Activated naive CD8-positive, alpha-beta T cell (primary cell): Measurements from ENCODE around the gene EFHD1.

Source experiments
- H3K27ac Mint-ChIP-seq: one replicate; pipeline ENCODE4 v1.8.0; 2021; ENCODE audit warnings: mixed read lengths
- H3K27me3 Mint-ChIP-seq: one replicate; pipeline ENCODE4 v1.8.0; 2021; ENCODE audit warnings: mixed read lengths
- H3K36me3 Mint-ChIP-seq: one replicate; pipeline ENCODE4 v1.8.0; 2021; ENCODE audit warnings: mixed read lengths
- H3K4me1 Mint-ChIP-seq: one replicate; pipeline ENCODE4 v1.8.0; 2021; ENCODE audit warnings: low read depth, mixed read lengths
- H3K4me3 Mint-ChIP-seq: one replicate; pipeline ENCODE4 v1.8.0; 2021; ENCODE audit warnings: mild to moderate bottlenecking, mixed read lengths
- H3K9me3 Mint-ChIP-seq: one replicate; pipeline ENCODE4 v1.8.0; 2021; ENCODE audit warnings: low read depth, mixed read lengths

The EFHD1 gene, protein sequence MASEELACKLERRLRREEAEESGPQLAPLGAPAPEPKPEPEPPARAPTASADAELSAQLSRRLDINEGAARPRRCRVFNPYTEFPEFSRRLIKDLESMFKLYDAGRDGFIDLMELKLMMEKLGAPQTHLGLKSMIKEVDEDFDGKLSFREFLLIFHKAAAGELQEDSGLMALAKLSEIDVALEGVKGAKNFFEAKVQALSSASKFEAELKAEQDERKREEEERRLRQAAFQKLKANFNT

DNA sequence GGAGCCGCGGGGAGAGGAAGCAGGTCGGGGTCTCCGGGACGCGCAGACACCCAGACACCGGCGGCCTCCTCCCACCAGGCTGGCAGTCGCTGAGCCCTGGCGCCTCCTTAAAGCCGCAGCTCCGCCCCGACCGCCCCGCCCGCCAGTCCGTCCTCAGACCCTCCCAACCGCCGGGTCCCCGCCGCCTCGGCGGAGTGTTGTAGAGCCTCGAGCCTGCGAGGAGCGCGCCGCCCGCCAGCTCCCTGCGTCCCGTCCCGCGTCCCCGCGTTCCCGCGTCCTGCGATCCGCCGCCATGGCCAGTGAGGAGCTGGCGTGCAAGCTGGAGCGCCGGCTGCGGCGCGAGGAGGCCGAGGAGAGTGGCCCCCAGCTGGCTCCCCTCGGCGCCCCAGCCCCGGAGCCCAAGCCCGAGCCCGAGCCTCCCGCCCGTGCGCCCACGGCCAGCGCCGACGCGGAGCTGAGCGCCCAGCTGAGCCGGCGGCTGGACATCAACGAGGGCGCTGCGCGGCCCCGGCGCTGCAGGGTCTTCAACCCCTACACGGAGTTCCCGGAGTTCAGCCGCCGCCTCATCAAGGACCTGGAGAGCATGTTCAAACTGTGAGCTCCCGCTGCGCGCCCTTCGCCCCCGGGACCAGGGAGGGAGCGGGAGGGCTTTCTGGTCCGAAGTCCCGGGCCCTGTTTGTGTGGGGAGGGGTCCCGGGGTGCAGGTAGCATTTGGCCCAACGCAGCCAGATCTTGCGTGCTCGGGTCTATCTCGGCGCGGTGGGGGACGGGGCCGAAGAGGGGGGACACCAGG is at the start of gene EFHD1:
Gene EFHD1, plus strand, starts transcription at position 192 of the 793 bp plus-strand sequence. Its CDS starts 101 bp downstream, at position 293.
- peaks cover 15% of the 10 kb centered on the region for H3K4me1 Mint-ChIP-seq
- H3K27me3 Mint-ChIP-seq: peaks cover 20% of the 10 kb centered on the region
- H3K36me3 Mint-ChIP-seq: no peaks in the 10 kb centered on the region
- H3K9me3 Mint-ChIP-seq: no peaks in the 10 kb centered on the region
- peak within 1 kb of the TSS; percentile 54 for H3K4me3 Mint-ChIP-seq
- H3K27ac Mint-ChIP-seq: no peak within 1 kb of the TSS

GRCh38 chr2:232584238-232584637 is 49.2 kb upstream of the EFHD1 start:
- no peak overlapping the region for H3K4me3 Mint-ChIP-seq

DNA sequence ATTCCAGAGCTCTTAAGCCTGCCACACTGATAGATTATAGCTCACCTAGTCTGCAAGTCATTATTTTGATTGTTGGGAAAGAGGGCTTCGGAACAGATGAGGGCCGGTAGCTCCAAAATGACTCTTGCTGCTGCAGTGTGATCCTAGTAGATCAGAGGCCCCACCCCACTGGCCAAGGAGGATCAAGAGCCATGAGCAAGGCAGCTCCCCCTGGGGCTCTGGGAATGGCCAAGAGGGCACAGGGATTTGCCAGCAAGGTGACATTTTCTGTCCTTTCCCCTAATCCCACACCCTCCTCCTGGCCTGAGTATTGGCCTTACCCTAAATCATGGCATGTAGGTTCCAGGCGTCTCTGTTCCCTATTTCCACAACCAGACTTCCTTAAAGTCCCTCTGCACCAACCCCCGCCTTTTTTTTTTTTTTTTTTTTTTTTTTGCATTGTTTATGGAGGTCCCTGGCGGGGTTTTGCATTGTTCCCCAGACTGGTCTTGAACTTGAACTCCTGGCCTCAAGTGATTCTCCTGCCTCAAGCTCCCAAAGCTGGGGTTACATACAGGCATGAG is 46.4 kb upstream of the EFHD1 start:
- no peak overlapping the region for H3K4me3 Mint-ChIP-seq
- no peaks in the 10 kb centered on the region for H3K27me3 Mint-ChIP-seq
- H3K27ac Mint-ChIP-seq: no peak overlapping the region
- H3K9me3 Mint-ChIP-seq: no peaks in the 10 kb centered on the region
- no peaks in the 10 kb centered on the region for H3K4me1 Mint-ChIP-seq
- H3K36me3 Mint-ChIP-seq: peaks cover 22% of the 10 kb centered on the region

More at GRCh38 chr2:232584238-232584637, 49.2 kb upstream of the EFHD1 start:
- no peaks in the 10 kb centered on the region for H3K27me3 Mint-ChIP-seq
- H3K9me3 Mint-ChIP-seq: no peaks in the 10 kb centered on the region
- H3K27ac Mint-ChIP-seq: no peak overlapping the region
- no peaks in the 10 kb centered on the region for H3K4me1 Mint-ChIP-seq
- peaks cover 31% of the 10 kb centered on the region for H3K36me3 Mint-ChIP-seq

GRCh38 chr2:232587512-232587911 is 45.9 kb upstream of the EFHD1 start:
- Mint-ChIP-seq H3K4me3 (no peak overlapping the region), H3K9me3 (no peaks in the 10 kb centered on the region), H3K27ac (no peak overlapping the region), H3K36me3 (peaks cover 18% of the 10 kb centered on the region), H3K27me3 (no peaks in the 10 kb centered on the region), H3K4me1 (no peaks in the 10 kb centered on the region)

- H3K4me1 Mint-ChIP-seq: no peaks in the 10 kb centered on the region
- H3K4me3 Mint-ChIP-seq: no peak overlapping the region
These were observed 45.4 kb upstream of the EFHD1 start for GRCh38 chr2:232588031-232588430.

DNA sequence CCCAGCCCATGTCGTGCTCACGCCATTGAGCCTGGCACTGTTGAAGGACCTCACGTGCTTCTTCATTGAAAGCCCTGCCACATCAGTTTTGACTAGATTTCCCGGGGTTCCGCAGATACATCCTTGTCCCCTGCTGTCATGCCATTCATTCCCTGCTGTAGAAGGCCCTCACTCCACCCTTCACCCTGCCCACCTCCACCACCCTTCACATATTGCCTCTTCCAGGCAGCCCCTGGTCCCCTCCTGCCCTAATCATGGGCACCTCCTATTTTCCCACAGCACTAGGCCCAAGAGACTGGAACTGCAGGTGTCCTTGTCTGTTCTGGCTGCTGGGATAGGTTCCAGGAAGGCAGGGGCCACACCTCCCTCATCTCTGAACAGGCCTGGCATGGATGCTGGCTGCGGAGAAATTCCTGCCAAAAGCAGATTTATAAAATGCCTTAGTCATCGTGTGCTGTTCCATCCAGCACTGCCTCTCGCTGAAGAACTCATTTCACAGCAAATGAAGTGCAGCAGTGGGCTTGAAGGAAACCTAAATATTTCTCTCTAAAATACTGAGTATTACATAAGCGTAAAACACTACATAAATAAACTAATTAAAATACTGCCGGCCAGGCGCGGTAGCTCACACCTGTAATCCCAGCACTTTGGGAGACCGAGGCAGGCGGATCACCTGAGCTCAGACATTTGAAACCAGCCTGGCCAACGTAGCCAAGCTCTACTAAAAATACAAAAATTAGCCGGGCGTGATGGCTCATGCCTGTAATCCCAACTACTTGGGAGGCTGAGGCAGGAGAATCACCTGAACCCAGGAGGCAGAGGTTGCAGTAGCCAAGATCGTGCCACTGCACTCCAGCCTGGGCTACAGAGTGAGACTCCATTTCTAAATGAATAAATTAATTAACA is 44.5 kb upstream of the EFHD1 start:
- no peaks in the 10 kb centered on the region for H3K27me3 Mint-ChIP-seq
- no peak overlapping the region for H3K27ac Mint-ChIP-seq
- H3K36me3 Mint-ChIP-seq: peaks cover 7% of the 10 kb centered on the region
- no peaks in the 10 kb centered on the region for H3K9me3 Mint-ChIP-seq
- no peaks in the 10 kb centered on the region for H3K4me1 Mint-ChIP-seq
- H3K4me3 Mint-ChIP-seq: no peak overlapping the region

More at GRCh38 chr2:232588031-232588430, 45.4 kb upstream of the EFHD1 start:
- Mint-ChIP-seq H3K36me3 (peaks cover 14% of the 10 kb centered on the region), H3K9me3 (no peaks in the 10 kb centered on the region), H3K27ac (no peak overlapping the region), H3K27me3 (no peaks in the 10 kb centered on the region)

DNA sequence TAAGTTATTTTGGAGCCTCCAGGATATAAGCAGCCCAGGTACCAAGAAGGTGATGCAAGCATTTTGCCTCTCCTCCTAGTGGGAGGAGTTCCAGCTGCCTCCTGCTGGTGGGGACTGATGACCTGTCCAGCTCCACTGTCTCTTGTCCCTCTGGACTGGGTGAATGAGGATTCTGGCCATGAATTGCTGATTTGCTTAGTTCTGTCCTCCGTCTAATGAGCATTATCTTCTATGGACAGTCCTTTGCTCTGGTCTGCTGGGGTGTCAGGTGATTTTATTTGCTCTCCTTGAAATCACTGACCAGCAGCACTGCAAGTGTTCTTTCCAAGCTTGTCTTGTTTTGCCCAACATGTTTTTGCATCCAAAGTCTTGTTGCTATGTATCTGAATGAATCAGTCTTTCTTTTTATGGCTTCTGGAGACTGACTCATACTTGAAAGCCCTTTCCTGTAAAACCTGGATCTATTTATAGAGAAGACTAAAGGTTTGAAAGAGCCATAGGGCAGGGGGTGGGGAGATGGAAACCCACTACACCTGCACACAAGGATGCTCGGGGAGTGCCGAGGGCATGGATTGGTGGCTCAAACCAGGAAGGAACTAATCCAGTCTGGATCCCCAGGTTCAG is 40.5 kb upstream of the EFHD1 start:
- peaks cover 3% of the 10 kb centered on the region for H3K36me3 Mint-ChIP-seq
- no peak overlapping the region for H3K27ac Mint-ChIP-seq
- no peaks in the 10 kb centered on the region for H3K9me3 Mint-ChIP-seq
- no peaks in the 10 kb centered on the region for H3K4me1 Mint-ChIP-seq
- no peak overlapping the region for H3K4me3 Mint-ChIP-seq
- H3K27me3 Mint-ChIP-seq: no peaks in the 10 kb centered on the region

GRCh38 chr2:232593982-232594381 is 39.4 kb upstream of the EFHD1 start:
- Mint-ChIP-seq H3K4me3 (no peak overlapping the region), H3K27ac (no peak overlapping the region), H3K4me1 (no peaks in the 10 kb centered on the region), H3K36me3 (peaks cover 3% of the 10 kb centered on the region), H3K9me3 (no peaks in the 10 kb centered on the region), H3K27me3 (no peaks in the 10 kb centered on the region)

GRCh38 chr2:232597362-232598079 is 35.9 kb upstream of the EFHD1 start:
- no peaks in the 10 kb centered on the region for H3K9me3 Mint-ChIP-seq
- no peaks in the 10 kb centered on the region for H3K4me1 Mint-ChIP-seq
- no peak overlapping the region for H3K4me3 Mint-ChIP-seq
- no peaks in the 10 kb centered on the region for H3K27me3 Mint-ChIP-seq
- H3K36me3 Mint-ChIP-seq: peaks cover 3% of the 10 kb centered on the region
- H3K27ac Mint-ChIP-seq: no peak overlapping the region

DNA sequence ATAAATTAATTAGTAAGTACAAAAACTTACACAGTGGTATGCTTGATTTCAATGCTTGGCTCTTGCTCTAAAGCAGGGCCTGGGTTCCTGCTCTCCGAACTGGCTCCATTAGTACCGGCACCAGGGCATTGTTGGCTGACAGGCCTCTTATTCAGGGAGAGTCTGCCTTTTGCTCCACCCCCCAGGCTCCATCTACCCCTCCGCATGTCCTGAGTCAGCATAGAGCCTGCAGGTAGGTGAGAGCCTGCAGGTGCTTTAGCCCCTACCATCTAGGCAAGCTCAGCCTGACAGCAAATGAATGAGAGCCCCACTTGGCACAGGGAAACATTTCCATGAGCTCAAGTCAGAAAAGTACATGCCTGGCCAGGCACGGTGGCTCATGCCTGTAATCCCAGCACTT is 35.1 kb upstream of the EFHD1 start:
- Mint-ChIP-seq H3K4me1 (no peaks in the 10 kb centered on the region), H3K27ac (no peak overlapping the region), H3K9me3 (no peaks in the 10 kb centered on the region), H3K4me3 (no peak overlapping the region), H3K27me3 (no peaks in the 10 kb centered on the region), H3K36me3 (peaks cover 3% of the 10 kb centered on the region)

- H3K9me3 Mint-ChIP-seq: no peaks in the 10 kb centered on the region
- peaks cover 1% of the 10 kb centered on the region for H3K4me1 Mint-ChIP-seq
- H3K4me3 Mint-ChIP-seq: no peak overlapping the region
- H3K27ac Mint-ChIP-seq: no peak overlapping the region
- no peaks in the 10 kb centered on the region for H3K27me3 Mint-ChIP-seq
- peaks cover 3% of the 10 kb centered on the region for H3K36me3 Mint-ChIP-seq
These were observed 33.2 kb upstream of the EFHD1 start for GRCh38 chr2:232600053-232600773.

DNA sequence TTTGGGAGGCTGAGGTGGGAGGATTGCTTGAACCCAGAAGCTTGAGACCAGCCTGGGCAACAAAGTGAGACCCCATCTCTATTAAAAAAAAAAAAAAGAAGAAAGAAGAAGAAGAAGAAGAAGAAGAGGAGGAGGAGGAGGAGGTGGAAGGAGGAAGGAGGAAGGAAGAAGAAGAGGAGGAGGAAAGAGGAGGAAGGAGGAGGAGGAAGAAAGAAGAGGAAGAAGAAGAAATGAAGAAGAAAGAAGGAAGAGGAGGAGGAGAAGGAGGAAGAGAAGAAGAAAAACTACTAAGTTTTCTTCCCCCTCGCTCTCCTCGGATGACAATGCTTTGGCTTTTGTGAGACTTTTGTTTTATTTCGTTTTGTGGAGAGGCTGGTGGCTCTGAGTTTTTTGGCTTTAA is 30.1 kb upstream of the EFHD1 start:
- H3K27me3 Mint-ChIP-seq: no peaks in the 10 kb centered on the region
- no peak overlapping the region for H3K4me3 Mint-ChIP-seq
- H3K4me1 Mint-ChIP-seq: peaks cover 5% of the 10 kb centered on the region
- H3K36me3 Mint-ChIP-seq: no peaks in the 10 kb centered on the region
- no peaks in the 10 kb centered on the region for H3K9me3 Mint-ChIP-seq
- H3K27ac Mint-ChIP-seq: no peak overlapping the region

GRCh38 chr2:232604535-232604934 is 28.9 kb upstream of the EFHD1 start:
- Mint-ChIP-seq H3K4me3 (no peak overlapping the region), H3K27ac (no peak overlapping the region), H3K27me3 (no peaks in the 10 kb centered on the region)

More at GRCh38 chr2:232604535-232604934, 28.9 kb upstream of the EFHD1 start:
- Mint-ChIP-seq H3K36me3 (no peaks in the 10 kb centered on the region), H3K4me1 (peaks cover 5% of the 10 kb centered on the region), H3K9me3 (no peaks in the 10 kb centered on the region)
